ENCODE data around the gene RASA2. TPM values are rescaled to one million over a fixed set of nuclear protein-coding genes. Genes with fewer than 3 reads are reported as not detected.

Gene RASA2
- total RNA-seq, 4 donors from 2014 or later, result 9.0 to 70.3 (median 21.5) TPM

DNA sequence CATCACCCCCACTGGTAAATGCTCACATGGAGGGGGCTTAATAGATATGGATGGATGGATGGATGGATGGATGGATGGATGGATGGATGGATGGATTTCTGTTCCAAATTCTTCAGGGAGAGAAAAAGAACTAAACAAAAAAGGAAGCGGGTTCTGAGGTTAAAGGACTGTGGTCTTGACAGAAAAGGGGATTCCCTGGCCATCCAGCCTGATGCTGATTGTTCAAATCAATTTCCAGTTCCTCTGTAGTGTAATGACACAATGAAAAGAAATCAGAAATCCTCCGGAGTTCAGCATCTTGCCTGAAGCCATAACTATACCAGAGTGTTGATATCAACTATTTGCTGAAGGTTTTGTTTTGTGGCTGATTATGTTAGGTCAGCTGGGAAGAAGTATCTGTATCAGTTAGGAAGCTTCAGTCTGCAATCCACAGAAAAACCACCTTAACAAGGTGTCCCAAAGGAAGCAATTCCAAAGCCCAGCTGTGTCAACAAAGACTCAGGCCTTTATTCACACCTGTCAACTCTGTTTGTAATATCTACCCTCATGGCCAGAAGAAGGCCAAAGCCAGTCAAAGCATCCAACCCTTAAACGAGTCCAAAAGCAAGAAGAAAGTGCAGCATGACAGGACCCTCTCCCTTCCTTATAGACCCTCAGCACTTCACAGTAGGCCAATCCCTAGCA, 24.5 kb upstream of the RASA2 start:
- no peaks in the 10 kb centered on the region for H3K27me3 ChIP-seq
- intact Hi-C loops (cut with DNase I; ENCODE audit: low total_unique reads) (no loop called here), in situ Hi-C loops (cut with MboI; ENCODE audit: low pct_ligation_motif_present in 1 of 4, low pct_unique_long_range_greater_than_20kb in 1 of 4, low sequenced_read_pairs in 3 of 4) (loop anchor here (10.0 to 25.0 kb wide), 4 partner anchors 92 to 450 kb away; partner anchors contain the start of gene RNF7 (in 2 of the 4))
- H3K9me3 ChIP-seq, result no peaks in the 10 kb centered on the region
- no peak overlapping the region for H3K4me3 ChIP-seq
- no peak for TF ChIP-seq POLR2AphosphoS5 (IDR thresholded peaks at IDR 0.05)
- no peak for TF ChIP-seq EP300 (IDR thresholded peaks at IDR 0.05; ENCODE audit: low read depth)
- TF ChIP-seq, protein P1, sequence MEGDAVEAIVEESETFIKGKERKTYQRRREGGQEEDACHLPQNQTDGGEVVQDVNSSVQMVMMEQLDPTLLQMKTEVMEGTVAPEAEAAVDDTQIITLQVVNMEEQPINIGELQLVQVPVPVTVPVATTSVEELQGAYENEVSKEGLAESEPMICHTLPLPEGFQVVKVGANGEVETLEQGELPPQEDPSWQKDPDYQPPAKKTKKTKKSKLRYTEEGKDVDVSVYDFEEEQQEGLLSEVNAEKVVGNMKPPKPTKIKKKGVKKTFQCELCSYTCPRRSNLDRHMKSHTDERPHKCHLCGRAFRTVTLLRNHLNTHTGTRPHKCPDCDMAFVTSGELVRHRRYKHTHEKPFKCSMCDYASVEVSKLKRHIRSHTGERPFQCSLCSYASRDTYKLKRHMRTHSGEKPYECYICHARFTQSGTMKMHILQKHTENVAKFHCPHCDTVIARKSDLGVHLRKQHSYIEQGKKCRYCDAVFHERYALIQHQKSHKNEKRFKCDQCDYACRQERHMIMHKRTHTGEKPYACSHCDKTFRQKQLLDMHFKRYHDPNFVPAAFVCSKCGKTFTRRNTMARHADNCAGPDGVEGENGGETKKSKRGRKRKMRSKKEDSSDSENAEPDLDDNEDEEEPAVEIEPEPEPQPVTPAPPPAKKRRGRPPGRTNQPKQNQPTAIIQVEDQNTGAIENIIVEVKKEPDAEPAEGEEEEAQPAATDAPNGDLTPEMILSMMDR (IDR thresholded peaks at IDR 0.05), result no peak
- no peak for TF ChIP-seq POLR2A (IDR thresholded peaks at IDR 0.05)
- H3K36me3 ChIP-seq, result no peaks in the 10 kb centered on the region
- H3K27ac ChIP-seq, result no peak overlapping the region
- no peak for DNase-seq
- H3K4me1 ChIP-seq, result no peaks in the 10 kb centered on the region
- WGBS, 2 donors (ENCODE audit: low coverage in 1 of 2), result 51 to 54% methylated on average over 3 of the region's 3 CpGs

DNA sequence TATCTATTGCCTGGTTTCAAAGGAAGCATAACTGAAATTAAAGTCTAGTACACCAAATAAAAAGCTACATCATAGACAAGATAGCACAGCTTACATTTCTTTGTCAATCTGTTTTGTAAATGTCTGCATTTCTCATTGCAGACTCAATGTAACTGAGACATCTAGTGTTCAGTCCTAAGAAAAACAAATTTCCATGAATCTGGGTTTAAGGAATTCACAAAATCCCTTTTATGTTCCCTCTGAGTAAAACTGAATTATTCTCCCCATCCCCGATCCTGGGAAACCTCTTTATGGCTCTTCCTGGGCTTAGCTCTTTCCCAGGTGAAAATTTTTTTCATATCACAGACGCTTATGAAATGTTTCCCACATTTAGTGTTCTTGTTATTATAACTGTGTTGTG, 21.6 kb upstream of the RASA2 start:
- in situ Hi-C loops (cut with MboI; ENCODE audit: low pct_ligation_motif_present in 1 of 4, low pct_unique_long_range_greater_than_20kb in 1 of 4, low sequenced_read_pairs in 3 of 4), result loop anchor here (10.0 to 25.0 kb wide), 4 partner anchors 90 to 447 kb away; partner anchors contain the start of gene RNF7 (in 2 of the 4)
- intact Hi-C loops (cut with DNase I; ENCODE audit: low total_unique reads), result no loop called here
- no peaks in the 10 kb centered on the region for H3K27me3 ChIP-seq
- DNase-seq, result no peak
- H3K4me1 ChIP-seq, result no peaks in the 10 kb centered on the region
- no peaks in the 10 kb centered on the region for H3K9me3 ChIP-seq
- WGBS, 2 donors (ENCODE audit: low coverage in 1 of 2), result 48 to 81% methylated on average over 2 of the region's 2 CpGs
- no peak overlapping the region for H3K4me3 ChIP-seq
- H3K36me3 ChIP-seq, result no peaks in the 10 kb centered on the region
- TF ChIP-seq POLR2A (IDR thresholded peaks at IDR 0.05) (no peak), POLR2AphosphoS5 (IDR thresholded peaks at IDR 0.05) (no peak), EP300 (IDR thresholded peaks at IDR 0.05; ENCODE audit: low read depth) (no peak)
- TF ChIP-seq, protein P1 (IDR thresholded peaks at IDR 0.05), result no peak
- no peak overlapping the region for H3K27ac ChIP-seq

DNA sequence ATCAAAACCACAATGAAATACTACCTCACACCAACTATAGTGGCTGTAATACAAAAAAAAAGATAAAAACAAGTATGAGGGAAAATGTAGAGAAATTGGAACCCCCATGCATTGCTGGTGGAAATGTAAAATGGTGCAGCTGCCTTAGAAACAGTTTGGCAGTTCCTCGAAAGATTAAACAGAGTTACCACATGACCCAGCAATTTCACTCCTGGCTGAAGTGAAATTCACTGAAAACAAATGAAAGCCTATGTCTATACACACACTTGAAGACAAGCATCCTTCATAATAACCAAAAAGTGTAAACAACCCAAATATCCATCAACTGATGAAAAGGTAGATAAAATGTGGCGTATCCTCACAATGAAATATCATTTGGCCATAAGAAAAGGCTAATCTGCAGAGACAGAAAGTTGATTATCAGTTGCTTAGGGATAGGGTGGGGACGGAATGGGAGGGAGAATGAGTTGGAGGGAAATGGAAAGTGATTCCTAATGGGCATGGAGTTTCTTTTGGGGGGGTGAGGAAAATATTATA, 20.1 kb upstream of the RASA2 start:
- Histone ChIP-seq H3K9me3 (no peaks in the 10 kb centered on the region), H3K36me3 (no peaks in the 10 kb centered on the region), H3K4me3 (no peak overlapping the region), H3K27me3 (no peaks in the 10 kb centered on the region), H3K27ac (no peak overlapping the region), H3K4me1 (no peaks in the 10 kb centered on the region)
- intact Hi-C loops (cut with DNase I; ENCODE audit: low total_unique reads) (no loop called here), in situ Hi-C loops (cut with MboI; ENCODE audit: low pct_ligation_motif_present in 1 of 4, low pct_unique_long_range_greater_than_20kb in 1 of 4, low sequenced_read_pairs in 3 of 4) (loop anchor here (10.0 to 25.0 kb wide), 4 partner anchors 88 to 446 kb away; partner anchors contain the start of gene RNF7 (in 2 of the 4))
- DNase-seq, result no peak
- TF ChIP-seq EP300 (IDR thresholded peaks at IDR 0.05; ENCODE audit: low read depth), result no peak
- no peak for TF ChIP-seq POLR2A (IDR thresholded peaks at IDR 0.05)
- TF ChIP-seq, protein P1 (IDR thresholded peaks at IDR 0.05), result no peak
- TF ChIP-seq POLR2AphosphoS5 (IDR thresholded peaks at IDR 0.05), result no peak
- 94% methylated on average over 3 of the region's 3 CpGs for WGBS, 2 donors (ENCODE audit: low coverage in 1 of 2)

DNA sequence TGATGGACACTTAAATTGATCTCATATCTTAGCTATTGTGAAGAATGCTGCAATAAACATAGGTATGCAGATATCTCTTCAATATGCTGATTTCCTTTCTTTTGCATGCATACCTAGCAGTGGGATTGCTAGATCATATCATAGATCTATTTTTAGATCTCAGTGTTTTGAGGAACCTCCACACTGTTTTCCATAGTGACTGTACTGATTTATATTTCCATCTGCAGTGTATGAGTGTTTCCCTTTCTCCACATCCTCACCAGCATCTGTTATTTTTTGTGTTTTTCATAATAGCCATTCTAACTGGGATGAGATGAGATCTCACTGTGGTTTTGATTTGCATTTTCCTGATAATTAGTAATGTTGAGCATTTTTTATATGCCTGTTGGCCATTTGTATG, 17.1 kb upstream of the RASA2 start:
- TF ChIP-seq POLR2AphosphoS5 (IDR thresholded peaks at IDR 0.05) (no peak), POLR2A (IDR thresholded peaks at IDR 0.05) (no peak)
- H3K4me3 ChIP-seq, result no peak overlapping the region
- H3K9me3 ChIP-seq, result no peaks in the 10 kb centered on the region
- intact Hi-C loops (cut with DNase I; ENCODE audit: low total_unique reads) (no loop called here), in situ Hi-C loops (cut with MboI; ENCODE audit: low pct_ligation_motif_present in 1 of 4, low pct_unique_long_range_greater_than_20kb in 1 of 4, low sequenced_read_pairs in 3 of 4) (loop anchor here (5.0 to 25.0 kb wide), 6 partner anchors 85 to 443 kb away; partner anchors contain the start of gene RNF7 (in 2 of the 4))
- H3K27ac ChIP-seq, result no peak overlapping the region
- no peak for DNase-seq
- no peaks in the 10 kb centered on the region for H3K27me3 ChIP-seq
- H3K4me1 ChIP-seq, result no peaks in the 10 kb centered on the region
- H3K36me3 ChIP-seq, result no peaks in the 10 kb centered on the region

Measured in transverse colon (tissue), 4 donors.